Neuronal stem cell (in vitro differentiated cells): ENCODE results near the gene KRT39.

Experiments used
- DNase-seq: peaks from one replicate; pipeline ENCODE4 v3.0.0-alpha.2; 2013; ENCODE audit warnings: low spot score
- H2AFZ ChIP-seq: one replicate; pipeline ENCODE4 v1.6.1; 2013; ENCODE audit warnings: mild to moderate bottlenecking, low read length, inconsistent platforms
- H2AK5ac ChIP-seq: 2 replicates; pipeline ENCODE4 v1.6.1; 2013; ENCODE audit warnings: low read depth, mild to moderate bottlenecking, inconsistent platforms, low read length, moderate library complexity, mixed read lengths
- H2BK120ac ChIP-seq: 2 replicates; pipeline ENCODE4 v1.6.1; 2013; ENCODE audit warnings: low read depth, mild to moderate bottlenecking, inconsistent platforms, low read length, moderate library complexity, mixed read lengths
- H2BK12ac ChIP-seq: one replicate; pipeline ENCODE4 v1.6.1; 2013; ENCODE audit warnings: low read length, inconsistent platforms
- H2BK15ac ChIP-seq: 2 replicates; pipeline ENCODE4 v1.6.1; 2013; ENCODE audit warnings: mild to moderate bottlenecking, low read length, inconsistent platforms, mixed read lengths
- H2BK5ac ChIP-seq: one replicate; pipeline ENCODE4 v1.6.1; 2013; ENCODE audit warnings: inconsistent platforms, mild to moderate bottlenecking, low read length, moderate library complexity
- H3K14ac ChIP-seq: one replicate; pipeline ENCODE4 v1.6.1; 2013; ENCODE audit warnings: low read length, inconsistent platforms
- H3K18ac ChIP-seq: 2 replicates; pipeline ENCODE4 v1.6.1; 2013; ENCODE audit warnings: low read length, inconsistent platforms
- H3K23ac ChIP-seq: 2 replicates; pipeline ENCODE4 v1.6.1; 2013; ENCODE audit warnings: low read depth, mild to moderate bottlenecking, mixed read lengths, low read length, inconsistent platforms; ENCODE audit not compliant: poor library complexity
- H3K27ac ChIP-seq: replicated peaks from 3 replicates; pipeline ENCODE4 v1.5.1; 2013; ENCODE audit warnings: low read length, inconsistent platforms
- H3K27me3 ChIP-seq, 3 experiments: 2 replicates each; pipeline ENCODE4 v1.6.1; 2013; ENCODE audit warnings: low read length in 3 of 3, mild to moderate bottlenecking in 2 of 3, inconsistent platforms in 1 of 3, low read depth in 1 of 3, mixed read lengths in 1 of 3, moderate library complexity in 1 of 3; ENCODE audit not compliant: control insufficient read depth in 3 of 3, insufficient read depth in 3 of 3
- H3K36me3 ChIP-seq, 2 donors: replicated peaks in 1 of 2; 2 replicates each; pipeline ENCODE4 v1.6.1; 2013; ENCODE audit warnings: low read length in 2 of 2; ENCODE audit not compliant: control insufficient read depth in 2 of 2, insufficient read depth in 2 of 2
- H3K4ac ChIP-seq: 2 replicates; pipeline ENCODE4 v1.6.1; 2013; ENCODE audit warnings: inconsistent platforms, mild to moderate bottlenecking, low read length, moderate library complexity
- H3K4me1 ChIP-seq, 2 donors: 1 replicate in 1 of 2; 2 replicates in 1 of 2; pipeline ENCODE4 v1.6.1; 2013; ENCODE audit warnings: low read length in 2 of 2, low read depth in 1 of 2; ENCODE audit not compliant: control insufficient read depth in 2 of 2, insufficient read depth in 1 of 2
- H3K4me2 ChIP-seq: one replicate; pipeline ENCODE4 v1.6.1; 2013; ENCODE audit warnings: mild to moderate bottlenecking, low read length, inconsistent platforms; ENCODE audit not compliant: insufficient read depth, poor library complexity, severe bottlenecking
- H3K4me3 ChIP-seq, 2 donors: 2 replicates each; pipeline ENCODE4 v1.5.1; 2013; ENCODE audit warnings: low read length in 2 of 2, mild to moderate bottlenecking in 2 of 2, inconsistent platforms in 1 of 2, moderate library complexity in 1 of 2
- H3K79me1 ChIP-seq: one replicate; pipeline ENCODE4 v1.6.1; 2013; ENCODE audit warnings: low read depth, mild to moderate bottlenecking, inconsistent platforms, low read length, moderate library complexity
- H3K9ac ChIP-seq: one replicate; pipeline ENCODE4 v1.6.1; 2013; ENCODE audit warnings: mild to moderate bottlenecking, low read depth, low read length, inconsistent platforms; ENCODE audit not compliant: poor library complexity
- H3K9me3 ChIP-seq, 2 donors: replicated peaks in 1 of 2; 2 replicates each; pipeline versions ENCODE3 to v1.6.1; 2013; ENCODE audit warnings: low read length in 2 of 2, mild to moderate bottlenecking in 2 of 2, inconsistent platforms in 1 of 2, low read depth in 1 of 2, mixed read lengths in 1 of 2, moderate library complexity in 1 of 2; ENCODE audit not compliant: control insufficient read depth in 2 of 2, insufficient read depth in 1 of 2
- H4K8ac ChIP-seq: one replicate; pipeline ENCODE4 v1.6.1; 2013; ENCODE audit warnings: low read depth, mild to moderate bottlenecking, inconsistent platforms, low read length, moderate library complexity
- H4K91ac ChIP-seq: one replicate; pipeline ENCODE4 v1.6.1; 2013; ENCODE audit warnings: low read length, low read depth, mild to moderate bottlenecking, inconsistent platforms; ENCODE audit not compliant: poor library complexity
- WGBS, 2 donors: extraction: QIAGEN DNeasy Blood & Tissue Kit; methylation state at CpG; one replicate each; pipeline ENCODE4 v1.1.7; 2013; ENCODE audit warnings: missing lambda C conversion rate in 2 of 2, mixed read lengths in 1 of 2; ENCODE audit not compliant: insufficient read length in 2 of 2, insufficient replicate concordance in 1 of 2; ENCODE audit errors: extremely low coverage in 2 of 2; 5-methylcytosine and 5-hydroxymethylcytosine counted together

Gene KRT39

DNA sequence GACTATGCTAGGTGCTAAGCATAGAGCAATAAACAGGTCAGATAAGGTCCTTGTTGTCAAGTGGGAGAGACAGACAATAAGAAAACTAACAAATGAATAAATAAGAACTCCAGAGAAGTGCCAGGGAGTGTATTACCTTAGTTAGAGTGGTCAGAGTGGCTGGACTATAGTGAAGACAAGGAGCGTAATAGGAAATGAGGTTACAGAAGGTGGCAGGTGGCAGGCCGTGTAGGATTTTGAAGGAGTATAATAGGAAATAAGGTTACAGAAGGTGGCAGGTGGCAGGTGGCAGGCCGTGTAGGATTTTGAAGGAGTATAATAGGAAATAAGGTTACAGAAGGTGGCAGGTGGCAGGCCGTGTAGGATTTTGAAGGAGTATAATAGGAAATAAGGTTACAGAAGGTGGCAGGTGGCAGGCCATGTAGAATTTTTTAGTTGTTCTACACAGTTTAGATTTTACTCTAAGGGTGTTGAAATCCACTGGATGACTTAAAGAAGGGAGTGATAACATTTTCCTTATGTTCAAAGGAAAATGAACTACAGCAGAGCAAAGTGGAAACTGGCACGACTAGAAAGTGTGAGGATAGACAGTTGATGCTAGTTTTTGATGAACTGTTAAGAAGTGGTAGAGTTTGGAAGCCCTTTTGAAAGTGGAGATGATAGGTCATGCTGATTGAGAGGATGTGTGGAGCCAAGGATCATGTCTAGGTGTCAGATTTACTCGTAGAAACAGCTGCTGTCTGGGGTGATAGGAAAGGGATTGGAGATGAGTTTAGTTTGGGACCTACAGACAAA is 45.8 kb upstream of the KRT39 start:
- H3K14ac ChIP-seq: no peak overlapping the region
- H2BK12ac ChIP-seq: no peak overlapping the region
- WGBS, 2 donors: 100% methylated on average over 1 of the region's 6 CpGs; no CpG with 5 or more reads in 1 of the 2 donors
- no peak overlapping the region for H3K4ac ChIP-seq
- no peak overlapping the region for H3K27ac ChIP-seq
- no peak for DNase-seq
- H2BK5ac ChIP-seq: no peak overlapping the region
- no peak overlapping the region for H2AK5ac ChIP-seq
- no peak overlapping the region for H4K8ac ChIP-seq
- H3K9ac ChIP-seq: no peak overlapping the region
- H3K18ac ChIP-seq: no peak overlapping the region
- H3K79me1 ChIP-seq: no peaks in the 10 kb centered on the region
- H3K23ac ChIP-seq: no peak overlapping the region
- no peaks in the 10 kb centered on the region for H3K27me3 ChIP-seq
- no peak overlapping the region for H2BK120ac ChIP-seq
- H4K91ac ChIP-seq: no peak overlapping the region
- no peak overlapping the region for H2BK15ac ChIP-seq
- H2AFZ ChIP-seq: no peak overlapping the region
- peaks cover 0 to 5% of the 10 kb centered on the region in 2 donors for H3K4me1 ChIP-seq
- H3K9me3 ChIP-seq: no peaks in the 10 kb centered on the region
- no peak overlapping the region for H3K4me2 ChIP-seq
- H3K36me3 ChIP-seq: no peaks in the 10 kb centered on the region
- H3K4me3 ChIP-seq: peak overlapping the region in 1 of 2 donors; percentile 25

GRCh38 chr17:41010441-41010840 is 43.7 kb upstream of the KRT39 start:
- H3K27me3 ChIP-seq: no peaks in the 10 kb centered on the region
- no peak overlapping the region for H4K91ac ChIP-seq
- H2BK15ac ChIP-seq: no peak overlapping the region
- no peak overlapping the region for H2BK12ac ChIP-seq
- H3K14ac ChIP-seq: no peak overlapping the region
- no peak overlapping the region for H4K8ac ChIP-seq
- no peak overlapping the region for H3K4me2 ChIP-seq
- H2AK5ac ChIP-seq: no peak overlapping the region
- DNase-seq: no peak
- no peaks in the 10 kb centered on the region for H3K79me1 ChIP-seq
- peaks cover 0 to 3% of the 10 kb centered on the region in 2 donors for H3K9me3 ChIP-seq
- no peak overlapping the region for H2AFZ ChIP-seq
- H3K18ac ChIP-seq: no peak overlapping the region
- peaks cover 0 to 5% of the 10 kb centered on the region in 2 donors for H3K4me1 ChIP-seq
- H3K36me3 ChIP-seq: no peaks in the 10 kb centered on the region
- no peak overlapping the region for H3K4ac ChIP-seq
- no peak overlapping the region for H3K4me3 ChIP-seq
- H2BK5ac ChIP-seq: no peak overlapping the region
- no peak overlapping the region for H2BK120ac ChIP-seq
- H3K27ac ChIP-seq: no peak overlapping the region
- H3K23ac ChIP-seq: no peak overlapping the region
- H3K9ac ChIP-seq: no peak overlapping the region

GRCh38 chr17:41009936-41010335 is 43.2 kb upstream of the KRT39 start:
- H3K23ac ChIP-seq: no peak overlapping the region
- no peak overlapping the region for H2AK5ac ChIP-seq
- H3K4me1 ChIP-seq: peaks cover 0 to 5% of the 10 kb centered on the region in 2 donors
- no peak overlapping the region for H2BK12ac ChIP-seq
- no peaks in the 10 kb centered on the region for H3K79me1 ChIP-seq
- H3K9me3 ChIP-seq: peaks cover 0 to 3% of the 10 kb centered on the region in 2 donors
- no peak for DNase-seq
- no peak overlapping the region for H2AFZ ChIP-seq
- WGBS, 2 donors: no CpG with 5 or more reads among the region's 1 CpG
- H3K14ac ChIP-seq: no peak overlapping the region
- no peak overlapping the region for H3K4me2 ChIP-seq
- no peak overlapping the region for H3K18ac ChIP-seq
- H2BK120ac ChIP-seq: no peak overlapping the region
- H3K27ac ChIP-seq: no peak overlapping the region
- no peak overlapping the region for H2BK5ac ChIP-seq
- no peak overlapping the region for H3K4ac ChIP-seq
- no peak overlapping the region for H3K4me3 ChIP-seq
- no peak overlapping the region for H2BK15ac ChIP-seq
- no peak overlapping the region for H3K9ac ChIP-seq
- H3K36me3 ChIP-seq: no peaks in the 10 kb centered on the region
- no peak overlapping the region for H4K8ac ChIP-seq
- no peak overlapping the region for H4K91ac ChIP-seq
- no peaks in the 10 kb centered on the region for H3K27me3 ChIP-seq

- Histone ChIP-seq H3K27ac (no peak overlapping the region), H3K36me3 (no peaks in the 10 kb centered on the region), H2BK12ac (no peak overlapping the region), H3K4me1 (peaks cover 0 to 5% of the 10 kb centered on the region in 2 donors), H3K23ac (no peak overlapping the region), H3K4ac (no peak overlapping the region), H2AFZ (no peak overlapping the region), H3K79me1 (no peaks in the 10 kb centered on the region), H3K9ac (no peak overlapping the region), H3K14ac (no peak overlapping the region), H2BK5ac (no peak overlapping the region), H2BK15ac (no peak overlapping the region), H2BK120ac (no peak overlapping the region), H3K4me3 (no peak overlapping the region), H4K8ac (no peak overlapping the region), H4K91ac (no peak overlapping the region), H3K18ac (no peak overlapping the region), H3K9me3 (peaks cover 0 to 3% of the 10 kb centered on the region in 2 donors), H2AK5ac (no peak overlapping the region), H3K4me2 (no peak overlapping the region), H3K27me3 (no peaks in the 10 kb centered on the region)
- WGBS, 2 donors: no CpG with 5 or more reads among the region's 4 CpGs
- peak; percentile 43 for DNase-seq
Observed at GRCh38 chr17:41009301-41009760, 42.6 kb upstream of the KRT39 start.
